Neural cell (in vitro differentiated cells): ENCODE measurements around the gene MGAT5. TPM values are rescaled to one million over a fixed set of nuclear protein-coding genes. Genes with fewer than 3 reads are reported as not detected.

Experiments
- H2AFZ ChIP-seq: fragments of 200-600, 300-800 bp; sonication (generic), shearing (Covaris generic); 2 replicates; pipeline ENCODE4 v1.6.0; 2014; ENCODE audit warnings: low read depth, mild to moderate bottlenecking, antibody characterized with exemption, low read length, moderate library complexity
- H3F3A ChIP-seq: fragments of 200-600 bp; shearing (Covaris generic); 2 replicates; pipeline ENCODE4 v1.6.1; 2016; ENCODE audit warnings: mild to moderate bottlenecking, moderate library complexity, mixed read lengths, antibody characterized with exemption, low read length; ENCODE audit not compliant: insufficient read depth, poor library complexity, severe bottlenecking
- H3K27ac ChIP-seq: fragments of 200-600, 300-800 bp; sonication (generic), shearing (Covaris generic); 2 replicates; pipeline ENCODE4 v1.5.1; 2014; ENCODE audit warnings: mild to moderate bottlenecking, low read length, moderate library complexity
- H3K27me3 ChIP-seq: fragments of 300-800, 200-600 bp; sonication (generic), shearing (Covaris generic); 2 replicates; pipeline ENCODE4 v1.6.0; 2014; ENCODE audit warnings: mild to moderate bottlenecking, low read depth, low read length, moderate library complexity; ENCODE audit not compliant: insufficient read depth
- H3K36me3 ChIP-seq: fragments of 300-800, 200-600 bp; sonication (generic), shearing (Covaris generic); 2 replicates; pipeline ENCODE4 v1.5.1; 2014; ENCODE audit warnings: mild to moderate bottlenecking, antibody characterized with exemption, low read length, moderate library complexity; ENCODE audit not compliant: insufficient read depth
- H3K4me2 ChIP-seq: fragments of 300-800, 200-600 bp; sonication (generic), shearing (Covaris generic); 2 replicates; pipeline ENCODE4 v1.6.0; 2014; ENCODE audit warnings: mild to moderate bottlenecking, low read length
- H3K4me3 ChIP-seq: fragments of 300-800, 200-600 bp; sonication (generic), shearing (Covaris generic); 2 replicates; pipeline ENCODE4 v1.5.1; 2014; ENCODE audit warnings: mild to moderate bottlenecking, low read length, moderate library complexity
- H3K79me2 ChIP-seq: fragments of 200-600 bp; shearing (Covaris generic); replicated peaks from 2 replicates; pipeline ENCODE4 v1.6.0; 2014; ENCODE audit warnings: mild to moderate bottlenecking, low read length, moderate library complexity; ENCODE audit not compliant: insufficient read depth
- H3K9ac ChIP-seq: fragments of 300-800, 200-600 bp; sonication (generic), shearing (Covaris generic); 2 replicates; pipeline ENCODE4 v1.6.1; 2016; ENCODE audit warnings: mild to moderate bottlenecking, low read length, mixed read lengths
- H3K9me2 ChIP-seq: fragments of 200-600 bp; shearing (Covaris generic); 2 replicates; pipeline ENCODE4 v1.6.1; 2016; ENCODE audit warnings: mild to moderate bottlenecking, low read length, mixed read lengths; ENCODE audit not compliant: insufficient read depth
- H3K9me3 ChIP-seq: fragments of 200-600, 300-800 bp; sonication (generic), shearing (Covaris generic); 2 replicates; pipeline ENCODE4 v1.6.1; 2016; ENCODE audit warnings: mild to moderate bottlenecking, mixed run types, low read length, moderate library complexity, mixed read lengths
- H4K20me1 ChIP-seq: fragments of 200-600 bp; shearing (Covaris generic); 2 replicates; pipeline ENCODE4 v1.6.1; 2016; ENCODE audit warnings: mild to moderate bottlenecking, mixed run types; ENCODE audit not compliant: insufficient read depth
- CTCF ChIP-seq: fragments of 450-650 bp; IDR thresholded peaks from 2 replicates; pipeline ENCODE4 v1.5.1; 2014; ENCODE audit warnings: antibody characterized with exemption, mild to moderate bottlenecking, moderate library complexity; ENCODE audit not compliant: poor library complexity, severe bottlenecking
- EP300 ChIP-seq: fragments of 450-650 bp; conservative IDR thresholded peaks from 2 replicates; pipeline ENCODE4 v1.6.1; 2014; ENCODE audit warnings: antibody characterized with exemption, mild to moderate bottlenecking, moderate library complexity; ENCODE audit not compliant: poor library complexity, severe bottlenecking
- EZH2 ChIP-seq: fragments of 200-600, 300-800 bp; shearing (Covaris generic), sonication (generic); IDR thresholded peaks from 2 replicates; pipeline ENCODE4 v1.6.1; 2014; ENCODE audit warnings: antibody characterized with exemption, low read length, borderline replicate concordance, mild to moderate bottlenecking; ENCODE audit not compliant: insufficient read depth, poor library complexity, severe bottlenecking
- MXI1 ChIP-seq: fragments of 450-650 bp; conservative IDR thresholded peaks from 2 replicates; pipeline ENCODE4 v1.6.1; 2014; ENCODE audit warnings: antibody characterized with exemption, mild to moderate bottlenecking; ENCODE audit not compliant: poor library complexity, severe bottlenecking
- POLR2AphosphoS5 ChIP-seq: IDR thresholded peaks from 2 replicates; pipeline ENCODE4 v1.6.1; 2012
- RAD21 ChIP-seq: fragments of 450-650 bp; conservative IDR thresholded peaks from 2 replicates; pipeline ENCODE4 v1.6.1; 2014; ENCODE audit warnings: antibody characterized with exemption, mild to moderate bottlenecking, moderate library complexity
- REST ChIP-seq: IDR thresholded peaks from 2 replicates; pipeline ENCODE4 v1.6.1; 2012; ENCODE audit warnings: borderline replicate concordance
- SMC3 ChIP-seq: fragments of 450-650 bp; conservative IDR thresholded peaks from 2 replicates; pipeline ENCODE4 v1.6.1; 2014; ENCODE audit warnings: antibody characterized with exemption, mild to moderate bottlenecking, moderate library complexity; ENCODE audit not compliant: poor library complexity
- TAF1 ChIP-seq: IDR thresholded peaks from 2 replicates; pipeline ENCODE4 v1.6.1; 2012; ENCODE audit warnings: low read depth
- polyA plus RNA-seq: library from polyadenylated mRNA; depleted of rRNA; stranded (reverse); fragments of >200 nt; gene quantifications from 2 replicates; pipeline ENCODE4 v1.2.3, GENCODE V29; 2014

The MGAT5 gene
- polyA plus RNA-seq, 1 donor from 2014 or later = 40.9 TPM

- Histone ChIP-seq H3F3A (no peaks in the 10 kb centered on the region), H3K9ac (no peak overlapping the region), H3K9me2 (no peaks in the 10 kb centered on the region), H3K27ac (no peak overlapping the region), H4K20me1 (no peaks in the 10 kb centered on the region), H3K9me3 (no peaks in the 10 kb centered on the region), H3K36me3 (no peaks in the 10 kb centered on the region), H2AFZ (no peak overlapping the region), H3K4me2 (no peak overlapping the region), H3K79me2 (no peaks in the 10 kb centered on the region), H3K27me3 (no peaks in the 10 kb centered on the region), H3K4me3 (no peak overlapping the region)
- TF ChIP-seq TAF1 (no peak), REST (no peak), CTCF (no peak), SMC3 (no peak), POLR2AphosphoS5 (no peak), RAD21 (no peak)
Observed at GRCh38 chr2:134468776-134469175, 214.9 kb downstream of the MGAT5 start.

- Histone ChIP-seq H3K27me3 (no peaks in the 10 kb centered on the region), H4K20me1 (no peaks in the 10 kb centered on the region), H3F3A (no peaks in the 10 kb centered on the region), H3K9me3 (no peaks in the 10 kb centered on the region), H3K9ac (no peak overlapping the region), H3K79me2 (no peaks in the 10 kb centered on the region), H3K36me3 (no peaks in the 10 kb centered on the region), H3K4me3 (no peak overlapping the region), H3K27ac (no peak overlapping the region), H3K4me2 (no peak overlapping the region), H2AFZ (no peak overlapping the region), H3K9me2 (no peaks in the 10 kb centered on the region)
- no peak for TF ChIP-seq REST
- TF ChIP-seq RAD21 = no peak
- TF ChIP-seq EP300 = no peak
- no peak for TF ChIP-seq TAF1
- TF ChIP-seq SMC3 = no peak
- no peak for TF ChIP-seq MXI1
- no peak for TF ChIP-seq POLR2AphosphoS5
- no peak for TF ChIP-seq EZH2
- no peak for TF ChIP-seq CTCF
Observed at GRCh38 chr2:134469516-134470115, 215.7 kb downstream of the MGAT5 start.
